Thyroid gland (tissue), 4 donors: ENCODE data around the gene ACACB. TPM values are rescaled to one million over a fixed set of nuclear protein-coding genes. Genes with fewer than 3 reads are reported as not detected.

ENCODE experiments used
- DNase-seq, 2 donors: peaks; one replicate each; pipeline ENCODE4 v3.0.0-alpha.2; 2019
- H3K27ac ChIP-seq, 3 donors: fragments of 200-600 bp; sonication (generic); 1 replicate in 2 of 3; 2 replicates in 1 of 3; pipeline ENCODE4 v1.5.1; 2016 to 2019; ENCODE audit warnings: mild to moderate bottlenecking in 1 of 3, moderate library complexity in 1 of 3
- H3K27me3 ChIP-seq: fragments of 200-600 bp; sonication (generic); one replicate; pipeline ENCODE4 v1.5.1; 2019
- H3K36me3 ChIP-seq, 2 donors: fragments of 200-600 bp; sonication (generic); one replicate each; pipeline ENCODE4 v1.5.1; 2016 to 2019
- H3K4me1 ChIP-seq, 2 donors: fragments of 200-600 bp; sonication (generic); one replicate each; pipeline ENCODE4 v1.5.1; 2017 to 2019
- H3K4me3 ChIP-seq, 3 donors: fragments of 200-600 bp; sonication (generic); replicated peaks in 1 of 3; 1 replicate in 2 of 3; 2 replicates in 1 of 3; pipeline ENCODE4 v1.5.1; 2016; ENCODE audit warnings: mild to moderate bottlenecking in 1 of 3
- H3K9me3 ChIP-seq: fragments of 200-600 bp; sonication (generic); one replicate; pipeline ENCODE4 v1.5.1; 2017
- CTCF ChIP-seq, 6 experiments: fragments of 200-600 bp in 3 of 6; fragments of 450-650 bp in 3 of 6; sonication (generic) in 3 of 6; IDR thresholded peaks; one replicate each; pipeline ENCODE4 v1.5.1; 2016 to 2019; ENCODE audit warnings: antibody characterized with exemption in 6 of 6, mild to moderate bottlenecking in 2 of 6, inconsistent platforms in 1 of 6, moderate library complexity in 1 of 6
- POLR2A ChIP-seq, 2 donors: fragments of 450-650 bp; IDR thresholded peaks; one replicate each; pipeline ENCODE4 v1.6.1; 2017; ENCODE audit warnings: antibody characterized with exemption in 2 of 2, mild to moderate bottlenecking in 2 of 2, moderate library complexity in 1 of 2
- WGBS, 2 donors: methylation state at CpG; one replicate each; pipeline ENCODE4 v1.1.5; 2017; 5-methylcytosine and 5-hydroxymethylcytosine counted together
- intact Hi-C: fragments of 100-400 bp; cut with DNase I; formaldehyde crosslinking; loops from one replicate; pipeline ENCODE4 v1.15.1; 2023
- total RNA-seq, 4 donors: library from RNA; depleted of rRNA; stranded (reverse); fragments of >200 nt; gene quantifications; one replicate each; pipeline ENCODE4 v1.2.3, GENCODE V29; 2016

Gene ACACB
- total RNA-seq, 4 donors from 2014 or later = 115 to 178 (median 140) TPM

GRCh38 chr12:109222496-109222895 is 106.1 kb downstream of the ACACB start:
- H3K27ac ChIP-seq = no peak overlapping the region
- TF ChIP-seq CTCF (IDR thresholded peaks at IDR 0.05) = no peak
- no peak for TF ChIP-seq POLR2A (IDR thresholded peaks at IDR 0.05)
- no peak for DNase-seq
- no peaks in the 10 kb centered on the region for H3K4me1 ChIP-seq
- no peaks in the 10 kb centered on the region for H3K9me3 ChIP-seq
- no peak overlapping the region for H3K4me3 ChIP-seq
- no peaks in the 10 kb centered on the region for H3K27me3 ChIP-seq
- intact Hi-C loops = no loop called here
- 88 to 91% methylated on average over 14 of the region's 18 CpGs for WGBS, 2 donors
- peaks cover 71 to 80% of the 10 kb centered on the region in 2 donors for H3K36me3 ChIP-seq

GRCh38 chr12:109223211-109223610 is 106.8 kb downstream of the ACACB start:
- 96% methylated on average over 10 of the region's 10 CpGs for WGBS, 2 donors
- H3K36me3 ChIP-seq = peaks cover 72 to 80% of the 10 kb centered on the region in 2 donors

GRCh38 chr12:109223868-109224267 is 107.5 kb downstream of the ACACB start:
- Histone ChIP-seq H3K27ac (no peak overlapping the region), H3K36me3 (peaks cover 72 to 79% of the 10 kb centered on the region in 2 donors), H3K4me3 (no peak overlapping the region), H3K27me3 (no peaks in the 10 kb centered on the region), H3K9me3 (no peaks in the 10 kb centered on the region), H3K4me1 (no peaks in the 10 kb centered on the region)
- TF ChIP-seq POLR2A (IDR thresholded peaks at IDR 0.05) = no peak
- no peak for TF ChIP-seq CTCF (IDR thresholded peaks at IDR 0.05)
- no peak for DNase-seq
- intact Hi-C loops = no loop called here
- WGBS, 2 donors = 97 to 98% methylated on average over 5 of the region's 5 CpGs

More at GRCh38 chr12:109223211-109223610, 106.8 kb downstream of the ACACB start:
- DNase-seq = no peak
- H3K4me1 ChIP-seq = no peaks in the 10 kb centered on the region
- intact Hi-C loops = no loop called here
- no peak for TF ChIP-seq POLR2A (IDR thresholded peaks at IDR 0.05)
- TF ChIP-seq CTCF (IDR thresholded peaks at IDR 0.05) = no peak
- no peak overlapping the region for H3K4me3 ChIP-seq
- H3K27me3 ChIP-seq = no peaks in the 10 kb centered on the region
- no peak overlapping the region for H3K27ac ChIP-seq
- no peaks in the 10 kb centered on the region for H3K9me3 ChIP-seq

GRCh38 chr12:109228664-109229063 is 112.3 kb downstream of the ACACB start:
- Histone ChIP-seq H3K36me3 (peaks cover 84 to 89% of the 10 kb centered on the region in 2 donors), H3K9me3 (no peaks in the 10 kb centered on the region), H3K27ac (no peak overlapping the region), H3K27me3 (no peaks in the 10 kb centered on the region), H3K4me3 (no peak overlapping the region), H3K4me1 (no peaks in the 10 kb centered on the region)
- no peak for DNase-seq
- TF ChIP-seq POLR2A (IDR thresholded peaks at IDR 0.05) = no peak
- intact Hi-C loops = no loop called here
- WGBS, 2 donors = 93 to 99% methylated on average over 4 of the region's 4 CpGs

- Histone ChIP-seq H3K27me3 (no peaks in the 10 kb centered on the region), H3K9me3 (no peaks in the 10 kb centered on the region), H3K4me3 (no peak overlapping the region), H3K4me1 (no peaks in the 10 kb centered on the region), H3K27ac (no peak overlapping the region), H3K36me3 (peaks cover 85 to 90% of the 10 kb centered on the region in 2 donors)
- TF ChIP-seq CTCF (IDR thresholded peaks at IDR 0.05) (no peak), POLR2A (IDR thresholded peaks at IDR 0.05) (no peak)
- DNase-seq = no peak
- WGBS, 2 donors = 78 to 86% methylated on average over 2 of the region's 2 CpGs
- intact Hi-C loops = no loop called here
Measured at GRCh38 chr12:109230193-109230592, 113.8 kb downstream of the ACACB start.

GRCh38 chr12:109232731-109233130 is 116.3 kb downstream of the ACACB start:
- H3K9me3 ChIP-seq = no peaks in the 10 kb centered on the region
- H3K36me3 ChIP-seq = peaks cover 86 to 90% of the 10 kb centered on the region in 2 donors
- H3K27me3 ChIP-seq = no peaks in the 10 kb centered on the region
- no peak overlapping the region for H3K4me3 ChIP-seq
- intact Hi-C loops = no loop called here
- H3K27ac ChIP-seq = no peak overlapping the region
- no peaks in the 10 kb centered on the region for H3K4me1 ChIP-seq
- DNase-seq = no peak
- WGBS, 2 donors = 94 to 95% methylated on average over 6 to 7 of the region's 7 CpGs
- TF ChIP-seq POLR2A (IDR thresholded peaks at IDR 0.05) (no peak), CTCF (IDR thresholded peaks at IDR 0.05) (no peak)
